GM19397 (cell line): ENCODE measurements around the gene TMEM31.
A peak's percentile ranks its signal among the peaks of the same experiment; 100 is the strongest.

ENCODE experiments used
- ATAC-seq: cut with Tn5 transposase; IDR thresholded peaks from one replicate; pipeline ENCODE4 v1.9.1; 2021; ENCODE audit warnings: mild to moderate bottlenecking, moderate library complexity; ENCODE audit not compliant: unreplicated experiment

The TMEM31 gene

GRCh38 chrX:103710609-103711008, at the start of gene TMEM31:
Gene TMEM31 (plus strand): TSS chrX:103710909. CDS start chrX:103712259, 1,350 bp downstream.
- no peak for ATAC-seq

DNA sequence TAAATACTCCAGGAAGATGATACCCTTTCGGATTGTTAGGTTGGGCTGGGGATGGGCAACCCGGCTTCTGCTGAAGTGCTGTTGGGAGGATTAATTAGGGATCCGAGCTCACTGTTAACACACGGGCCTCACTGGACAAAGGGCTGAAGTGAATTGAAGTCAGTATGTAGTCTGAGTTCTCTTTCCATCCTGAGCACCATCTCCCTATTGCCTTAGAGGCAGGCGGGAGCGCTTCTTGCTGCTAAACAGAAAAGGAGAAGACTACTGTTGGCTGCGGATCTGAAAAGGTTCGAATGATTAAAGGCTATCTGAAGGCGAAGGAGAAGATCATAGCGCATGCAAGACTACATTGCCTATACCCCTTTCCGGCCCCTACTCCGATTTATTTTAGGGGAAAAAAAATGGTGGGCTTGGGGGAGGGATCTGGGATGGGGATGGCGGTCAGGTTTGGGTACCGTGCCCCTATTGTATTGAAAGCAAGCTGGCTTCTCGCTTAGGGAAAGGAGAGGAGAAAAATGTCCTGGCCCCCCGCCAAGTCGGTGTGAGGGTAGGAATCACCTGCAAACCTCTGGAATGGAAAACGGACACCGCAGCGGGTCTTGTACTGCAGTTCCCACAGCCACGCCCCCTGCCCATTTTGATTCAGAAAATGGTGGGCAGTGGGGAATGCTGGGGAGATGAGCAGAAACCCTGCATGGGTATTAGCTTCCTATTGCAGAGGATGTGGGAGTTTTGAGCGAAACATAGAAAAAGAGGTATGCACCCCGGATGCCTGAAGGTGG, 46.5 kb upstream of the TMEM31 start:
- ATAC-seq = no peak

- ATAC-seq = no peak
Observed at GRCh38 chrX:103666202-103667107, 44.3 kb upstream of the TMEM31 start.

DNA sequence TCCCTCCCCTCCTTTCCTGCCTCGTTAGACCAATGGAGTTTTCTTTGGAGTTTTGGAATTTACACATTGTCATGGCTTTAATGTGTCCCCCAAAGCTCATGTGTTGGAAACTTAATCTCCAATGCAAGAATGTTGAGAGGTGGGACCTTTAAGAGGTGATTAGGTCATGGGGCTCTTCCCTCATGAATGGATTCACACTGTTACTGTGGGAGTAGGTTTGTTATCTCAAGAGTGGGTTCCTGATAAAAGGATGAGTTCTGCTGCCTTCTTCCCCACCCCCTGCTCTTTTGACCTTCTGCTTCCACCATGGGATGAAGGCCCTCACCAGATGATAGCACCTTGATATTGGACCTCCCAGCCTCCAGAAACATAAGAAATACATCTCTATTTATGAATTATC, 41.0 kb upstream of the TMEM31 start:
- ATAC-seq = no peak

DNA sequence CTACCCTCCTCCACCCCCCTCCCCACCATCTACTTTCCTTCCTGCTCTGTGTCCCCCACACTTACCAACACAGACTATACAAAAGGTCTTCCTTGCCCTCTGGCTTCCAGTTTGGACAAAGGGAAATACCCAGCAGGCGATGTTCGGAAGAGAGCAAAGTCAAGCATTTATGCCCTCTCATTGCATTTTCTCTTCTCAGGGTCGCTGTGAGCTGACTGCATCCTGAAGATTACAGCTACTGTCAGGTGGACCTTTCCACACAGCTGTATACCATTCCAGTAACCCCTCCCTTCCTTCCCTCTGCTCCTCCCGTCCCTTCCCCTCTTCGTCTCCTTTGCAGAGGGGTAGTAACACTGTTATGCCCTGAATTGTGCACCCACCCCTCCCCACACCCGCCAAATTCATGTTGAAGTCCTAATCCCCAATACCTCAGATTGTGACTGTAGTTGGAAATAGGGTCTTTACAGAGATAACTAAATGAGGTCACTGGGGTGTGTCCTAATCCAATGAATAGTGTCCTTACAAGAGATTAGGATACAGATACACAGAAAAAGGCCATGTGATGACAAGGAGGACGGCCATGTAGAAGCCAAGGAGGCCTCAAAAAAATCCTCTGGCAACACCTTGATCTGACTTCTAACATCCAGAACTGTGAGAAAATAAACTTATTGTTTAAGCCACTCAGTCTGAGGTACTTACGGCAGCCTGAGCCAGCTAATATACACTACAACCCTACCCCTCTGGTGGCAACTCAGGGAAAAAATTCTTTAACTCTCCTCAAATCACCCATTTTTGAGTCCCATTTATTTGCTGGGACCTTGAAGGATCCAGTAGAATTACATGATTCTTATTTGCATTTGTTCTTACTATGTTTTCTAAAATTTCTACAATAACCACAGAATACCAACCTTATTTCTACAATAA, 35.9 kb upstream of the TMEM31 start:
- ATAC-seq = no peak

DNA sequence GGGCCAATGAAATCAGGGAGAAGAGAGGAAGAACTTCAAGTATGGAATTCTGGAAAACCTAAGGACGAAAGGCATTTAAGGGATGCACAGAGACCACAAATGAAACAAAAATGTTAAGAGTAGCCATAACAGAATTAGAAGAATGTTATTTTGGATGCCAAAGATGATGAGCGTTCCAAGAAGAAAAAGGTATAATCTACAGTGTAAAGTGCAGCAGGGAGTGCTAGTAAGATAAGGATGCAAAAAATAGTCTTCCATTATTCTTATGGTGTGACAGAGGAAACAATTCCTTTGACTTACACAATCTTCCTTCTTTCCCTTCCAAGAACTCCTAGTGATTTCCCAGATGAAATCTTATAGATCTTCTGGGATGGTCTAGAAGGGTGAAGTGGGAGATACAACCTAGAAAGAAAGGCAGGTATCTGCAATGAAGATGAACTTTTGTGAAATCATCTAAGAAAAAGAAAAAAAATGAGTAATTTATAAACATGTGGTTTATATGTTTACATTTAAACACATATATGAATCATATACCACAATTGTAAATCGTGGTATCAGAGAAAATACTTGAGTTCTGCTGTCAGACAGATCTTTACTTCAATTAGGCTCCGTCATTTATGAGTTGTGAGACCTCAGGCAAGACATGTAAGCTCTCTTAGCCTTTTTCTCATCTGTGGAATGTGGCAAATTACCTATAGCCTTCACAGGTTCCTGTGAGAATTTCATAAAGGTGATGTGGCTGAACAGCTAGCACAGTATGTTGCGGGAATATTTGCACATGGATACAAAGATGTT, 32.3 kb upstream of the TMEM31 start:
- no peak for ATAC-seq

DNA sequence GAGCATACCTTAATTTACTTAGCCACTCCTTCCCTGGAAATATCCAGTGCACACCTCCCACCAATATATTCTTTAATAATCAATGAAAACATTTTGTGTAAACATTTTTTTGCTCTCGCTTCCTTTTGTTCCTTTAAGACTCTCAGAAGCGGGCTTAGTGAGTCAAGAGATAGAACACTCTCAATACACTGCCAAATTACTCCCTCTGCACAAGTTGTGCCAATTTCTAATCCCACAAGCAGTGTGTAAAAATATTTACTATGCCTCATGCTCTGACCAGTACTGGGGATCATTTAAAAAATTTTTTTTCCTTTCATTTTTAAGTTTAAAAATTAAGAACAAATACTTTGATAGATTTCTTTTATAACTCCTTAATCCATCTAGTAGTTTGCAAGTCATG, 29.3 kb upstream of the TMEM31 start:
- no peak for ATAC-seq

DNA sequence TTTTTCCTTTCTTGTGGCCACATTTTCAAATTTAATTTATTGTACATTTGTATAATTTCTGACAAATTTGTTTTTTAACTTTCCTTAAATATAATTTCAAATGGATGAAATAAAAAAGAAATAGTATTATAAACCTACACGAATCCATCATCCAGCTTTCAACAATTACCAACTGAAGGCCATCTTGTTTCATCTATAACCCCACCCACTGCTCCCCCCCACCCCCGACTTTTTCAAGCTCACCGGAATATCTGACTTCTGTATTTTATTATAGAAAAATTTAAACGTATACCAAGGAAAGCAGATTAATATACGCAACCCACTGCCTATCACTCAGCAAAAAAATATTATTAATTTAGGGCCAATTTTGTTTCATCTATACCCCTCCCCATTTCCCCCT, 25.3 kb upstream of the TMEM31 start:
- no peak for ATAC-seq

- ATAC-seq = peak; percentile 89
Observed at GRCh38 chrX:103686199-103687072, 24.3 kb upstream of the TMEM31 start, which contains the start of gene MORF4L2. Gene MORF4L2 (minus strand): TSS chrX:103686699. CDS start chrX:103677027, 9,672 bp downstream.

DNA sequence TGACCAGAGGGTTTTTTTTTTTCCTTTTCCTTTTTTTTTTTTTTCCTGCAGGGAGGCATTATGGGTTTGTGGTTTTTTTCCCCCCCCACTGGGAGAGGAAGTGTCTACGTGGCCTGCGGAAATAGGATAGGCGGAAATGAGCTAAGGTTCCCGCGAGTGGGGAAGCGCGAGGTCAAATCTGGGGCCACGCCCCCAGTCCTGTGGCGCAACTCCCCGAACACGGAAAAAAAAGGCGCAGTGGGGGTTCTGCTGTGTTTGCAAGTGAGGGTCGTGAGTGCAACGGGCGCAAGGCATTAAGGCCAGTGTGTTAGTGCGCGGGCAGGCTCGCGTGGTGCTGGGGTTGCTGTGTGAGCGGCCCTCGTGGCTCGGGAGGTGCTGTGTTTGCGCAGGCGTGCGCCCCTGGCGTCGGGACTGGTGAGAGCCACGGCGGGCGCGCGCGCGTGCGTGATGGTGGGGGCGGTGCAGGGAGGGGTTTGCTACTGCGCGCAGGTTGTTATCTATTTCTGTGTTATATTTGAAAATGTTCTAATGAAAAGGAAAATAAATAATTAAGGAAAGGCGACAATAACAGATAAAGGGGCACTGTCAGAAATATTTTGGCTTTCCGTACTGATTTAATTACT, 23.5 kb upstream of the TMEM31 start:
- peak; percentile 62 for ATAC-seq

DNA sequence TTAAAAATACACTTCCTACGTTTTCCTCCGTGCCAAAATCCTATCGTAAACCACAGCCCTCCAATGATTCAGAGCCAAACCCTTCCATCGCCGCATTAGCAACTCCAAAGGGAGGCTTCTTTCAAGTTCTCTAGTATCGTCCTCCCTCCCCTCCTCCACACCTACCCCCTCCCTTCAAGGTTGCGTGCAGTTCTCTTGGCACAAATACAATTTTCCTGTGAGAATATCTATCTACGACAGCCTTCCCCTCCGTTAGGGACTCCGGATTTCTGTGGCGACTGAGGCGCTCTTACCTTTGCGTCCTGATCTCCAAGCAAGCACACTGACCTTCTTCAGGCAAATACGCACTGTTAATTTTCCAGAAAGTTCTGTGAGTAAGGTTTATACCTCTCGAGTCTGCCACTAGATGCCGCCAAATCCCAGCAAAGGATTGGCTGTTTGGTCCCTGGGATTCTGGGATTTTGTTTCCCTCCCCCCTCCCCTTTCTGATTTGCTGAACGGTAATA, 23.0 kb upstream of the TMEM31 start:
- no peak for ATAC-seq

GRCh38 chrX:103688946-103689345, 21.8 kb upstream of the TMEM31 start:
- ATAC-seq = no peak

- ATAC-seq = no peak
Observed at GRCh38 chrX:103691059-103691458, 19.6 kb upstream of the TMEM31 start.

GRCh38 chrX:103697687-103698086, 13.0 kb upstream of the TMEM31 start:
- ATAC-seq = no peak

DNA sequence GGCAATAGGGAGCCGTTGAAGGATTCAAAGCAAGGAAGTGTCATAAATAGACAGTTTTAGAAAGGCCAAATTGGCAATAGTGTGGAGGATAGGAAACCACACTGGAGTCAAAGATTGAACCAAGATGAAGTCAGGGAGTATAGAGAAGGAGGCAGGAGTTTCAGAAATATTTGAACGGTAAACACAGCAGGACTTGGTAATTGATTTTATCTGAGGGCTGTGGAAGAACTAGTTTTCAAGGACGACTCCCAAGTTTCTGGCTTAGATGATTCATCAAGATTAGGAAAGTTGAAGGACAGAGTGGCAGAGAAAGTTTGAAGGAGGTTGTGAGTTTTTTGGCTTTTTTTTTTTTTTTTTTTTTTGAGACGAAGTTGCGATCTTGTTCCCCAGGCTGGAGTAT, 11.5 kb upstream of the TMEM31 start:
- ATAC-seq = no peak

GRCh38 chrX:103704863-103705262, 5.8 kb upstream of the TMEM31 start:
- ATAC-seq = no peak

GRCh38 chrX:103716962-103717361, 6.3 kb downstream of the TMEM31 start:
- ATAC-seq = no peak

DNA sequence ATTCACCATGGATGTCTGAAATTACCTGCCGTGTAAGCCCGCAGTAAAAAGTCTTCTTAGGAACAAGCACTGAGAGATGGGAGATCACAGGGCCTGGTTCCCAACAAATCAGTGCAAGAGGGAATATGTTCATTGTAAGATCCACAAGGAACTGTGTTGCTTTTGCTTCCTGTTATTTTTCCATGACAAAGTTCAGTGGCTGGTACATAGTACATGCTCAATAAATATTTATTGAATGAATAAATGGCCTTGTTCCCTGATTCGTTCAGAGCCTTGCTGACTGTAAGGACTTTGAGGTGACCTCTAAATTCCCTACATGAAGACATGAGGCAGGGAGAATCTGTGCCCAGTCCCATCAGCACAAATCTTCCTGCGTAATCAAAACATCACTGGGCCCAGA, 7.4 kb downstream of the TMEM31 start:
- ATAC-seq = no peak
